ENCODE measurements around the gene PKDCC.

PKDCC gene

DNA sequence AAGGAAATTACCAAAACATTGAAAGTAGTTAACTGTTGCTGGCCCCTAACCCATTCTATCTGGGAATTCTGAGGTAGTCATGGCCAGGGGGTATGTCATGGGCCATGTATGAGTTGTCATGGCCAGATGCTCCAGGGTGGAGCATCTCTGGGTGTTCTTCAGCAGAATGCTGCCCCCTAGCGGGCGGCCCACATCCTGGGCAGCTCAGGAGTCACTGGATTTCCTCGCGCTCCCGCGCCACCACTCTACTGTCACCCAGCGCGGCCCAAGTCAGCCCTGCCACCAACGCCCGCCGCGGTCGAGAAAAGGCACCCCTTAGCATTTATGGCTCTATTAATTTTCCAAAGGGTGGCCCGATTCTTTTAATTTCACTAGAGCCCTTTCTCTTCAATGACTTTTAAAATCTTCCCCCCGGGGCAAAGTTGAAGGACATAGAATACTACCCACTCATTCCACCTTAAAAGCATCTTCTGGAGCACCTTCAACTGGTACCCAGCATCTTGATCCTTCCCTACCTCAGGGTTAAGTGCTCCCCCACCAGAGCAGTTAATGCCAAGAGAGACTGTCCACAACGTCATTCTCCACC is 41.6 kb downstream of the PKDCC start:
- DNase-seq (ENCODE audit: low read depth, low spot score): no peak

DNA sequence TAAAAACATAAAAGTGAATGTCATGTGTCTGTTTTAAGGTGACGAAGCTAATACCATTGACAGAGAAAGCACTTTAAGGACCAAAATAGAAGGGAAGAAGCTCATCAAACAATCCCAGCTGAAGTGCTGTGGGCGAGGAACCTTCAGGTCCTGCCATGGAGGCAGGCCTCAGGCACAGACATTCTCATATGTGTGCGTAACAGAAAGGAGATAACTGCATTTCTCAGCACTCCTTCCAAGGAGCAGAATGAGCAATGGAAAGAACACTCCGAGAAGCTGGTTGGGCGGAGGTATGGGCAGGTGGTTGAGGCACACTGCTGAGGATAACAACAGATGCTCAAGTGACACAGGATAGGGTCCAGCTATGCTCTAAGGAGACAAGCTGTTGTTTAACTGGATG is 42.4 kb downstream of the PKDCC start:
- DNase-seq (ENCODE audit: low read depth, low spot score): no peak

GRCh38 chr2:42091671-42092070 is 43.9 kb downstream of the PKDCC start:
- DNase-seq (ENCODE audit: low read depth, low spot score): no peak

DNA sequence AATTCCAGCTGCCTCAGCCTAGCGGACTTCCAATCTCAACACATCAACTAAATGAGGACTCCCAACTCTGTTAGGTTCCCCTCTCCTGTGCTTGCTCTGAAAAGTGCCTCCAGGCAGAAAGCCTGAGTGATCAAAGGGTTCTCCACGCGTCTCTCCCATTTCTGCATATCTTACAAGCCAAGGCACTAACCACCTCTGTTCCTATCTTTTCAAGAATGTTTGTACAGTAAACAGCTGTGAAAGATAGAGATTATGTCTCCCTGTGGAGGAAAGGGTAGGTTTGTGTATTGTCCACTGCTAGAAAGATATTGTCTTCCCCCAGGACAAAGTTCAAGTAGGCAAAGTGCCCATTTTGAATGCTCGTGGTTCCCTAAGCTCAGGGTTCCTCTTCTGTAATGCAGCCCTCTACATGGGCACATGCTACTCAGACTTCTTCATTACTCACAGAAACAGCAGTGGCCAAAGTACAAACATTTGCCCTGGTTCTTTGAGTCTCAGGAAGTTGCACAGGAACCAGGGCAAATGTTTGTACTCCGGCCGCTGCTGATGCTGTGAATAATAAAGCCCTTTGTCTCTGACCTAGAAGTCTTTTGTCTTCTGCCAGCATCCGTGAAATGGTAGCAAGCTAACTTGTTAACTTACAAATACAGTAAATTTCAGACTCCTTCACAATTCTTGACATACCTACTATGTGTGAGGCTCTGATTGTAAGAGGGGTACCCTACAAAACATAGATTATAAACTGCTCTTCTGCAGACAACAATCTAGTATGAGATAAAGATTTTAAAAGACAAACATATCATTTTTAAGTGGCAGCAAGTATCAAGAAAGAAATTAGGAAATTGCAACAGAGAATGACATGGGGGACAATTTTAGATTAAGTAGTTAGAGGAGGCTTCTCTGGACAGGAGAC is 44.5 kb downstream of the PKDCC start:
- no peak for DNase-seq (ENCODE audit: low read depth, low spot score)

DNA sequence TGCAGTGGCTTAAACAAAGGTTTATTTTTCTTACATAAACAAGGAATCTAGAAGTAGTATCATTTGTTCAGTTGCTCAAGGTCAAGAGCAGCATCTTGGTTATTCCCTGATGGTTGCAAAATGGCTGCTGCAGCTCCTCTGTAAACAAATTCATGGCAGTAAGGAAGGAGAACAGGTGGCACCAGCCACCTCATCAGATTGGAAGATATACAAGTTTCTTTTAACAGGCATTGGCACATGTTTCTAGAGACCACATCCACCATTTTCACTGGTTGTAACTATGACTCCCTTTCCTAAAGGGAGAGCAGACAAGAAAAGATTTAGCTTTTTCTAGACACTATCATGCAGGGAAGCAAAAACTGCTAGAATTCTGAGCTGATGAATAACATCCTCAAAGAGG is 46.3 kb downstream of the PKDCC start:
- DNase-seq (ENCODE audit: low read depth, low spot score): no peak

- no peak for DNase-seq (ENCODE audit: low read depth, low spot score)
Measured at GRCh38 chr2:42095923-42096408, 48.1 kb downstream of the PKDCC start.

GRCh38 chr2:42096869-42097591 is 49.2 kb downstream of the PKDCC start:
- no peak for DNase-seq (ENCODE audit: low read depth, low spot score)

DNA sequence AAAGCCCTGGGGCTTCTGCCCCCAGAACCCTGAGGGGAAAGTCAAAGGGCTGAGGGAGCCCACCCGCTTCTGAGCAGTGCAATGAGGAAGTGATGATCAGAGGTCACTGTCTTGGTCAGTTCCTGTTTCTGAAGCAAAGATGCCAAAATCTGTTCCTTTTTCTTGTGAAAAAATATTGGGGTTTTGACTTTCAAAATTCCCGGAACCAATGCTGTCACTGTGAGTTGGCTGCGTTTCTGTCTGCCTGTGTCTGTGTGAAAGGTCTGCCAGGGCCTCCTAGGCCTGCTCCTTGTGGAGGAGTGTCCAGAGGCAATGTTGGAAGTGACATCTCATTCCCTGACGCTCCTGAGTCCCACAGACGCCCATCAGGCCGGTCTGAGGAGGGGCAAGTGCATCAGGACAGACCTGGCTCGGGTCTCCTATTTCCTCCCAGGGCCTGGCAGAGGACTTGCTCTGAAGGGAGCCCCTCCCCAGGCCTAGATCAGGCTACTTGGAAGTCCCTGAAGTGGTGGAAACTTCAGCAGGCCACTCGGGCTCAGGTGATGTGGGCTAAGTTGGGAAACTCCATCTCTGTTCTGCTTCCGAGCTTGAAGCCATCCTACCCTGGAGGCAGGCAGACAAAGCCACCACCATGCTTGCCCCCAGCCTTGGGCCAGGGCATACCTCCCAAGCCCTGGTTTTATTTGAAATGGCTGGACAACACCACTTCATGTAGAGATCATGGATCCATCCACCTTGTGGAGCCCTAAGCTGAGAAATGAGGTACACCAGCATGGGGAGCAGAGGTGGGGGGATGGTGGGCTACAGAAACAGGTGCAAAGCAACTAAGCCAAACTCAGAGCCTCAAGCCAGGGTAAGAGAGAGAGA is 51.0 kb downstream of the PKDCC start:
- no peak for DNase-seq (ENCODE audit: low read depth, low spot score)

- no peak for DNase-seq (ENCODE audit: low read depth, low spot score)
Measured at GRCh38 chr2:42099438-42100173, 51.8 kb downstream of the PKDCC start.

GRCh38 chr2:42100683-42101205 is 52.9 kb downstream of the PKDCC start:
- no peak for DNase-seq (ENCODE audit: low read depth, low spot score)

- DNase-seq (ENCODE audit: low read depth, low spot score): no peak
Measured at GRCh38 chr2:42101206-42102023, 53.6 kb downstream of the PKDCC start.

DNA sequence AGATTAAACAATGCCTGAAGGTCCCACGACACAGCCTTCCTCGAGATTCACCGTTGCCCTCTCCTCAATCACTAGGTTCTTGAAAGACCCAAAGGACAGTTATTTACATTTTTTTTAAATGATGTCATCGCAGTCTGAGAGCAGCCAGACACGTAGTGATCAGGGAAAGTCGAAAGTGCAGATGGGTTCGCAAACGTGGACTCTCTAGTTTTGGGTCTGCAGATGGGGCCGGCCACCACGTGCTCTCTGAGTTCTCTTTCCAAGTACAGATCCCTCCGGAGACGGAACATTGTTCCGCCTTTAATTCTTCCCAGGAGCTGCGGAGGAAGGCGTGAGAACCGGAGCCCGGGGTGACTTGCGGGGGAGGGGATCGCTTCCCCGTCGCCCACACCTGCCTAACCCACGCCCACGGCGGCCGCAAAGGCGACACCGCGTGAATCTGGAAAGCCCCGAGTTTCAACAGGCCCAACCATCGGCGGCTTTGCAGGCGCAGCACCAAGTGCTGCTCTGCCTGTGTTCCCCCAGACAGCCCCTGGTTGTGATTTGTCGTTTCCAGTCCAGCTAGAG is 54.3 kb downstream of the PKDCC start:
- DNase-seq (ENCODE audit: low read depth, low spot score): peak; percentile 43

GRCh38 chr2:42102591-42103450 is 55.0 kb downstream of the PKDCC start:
- peak; percentile 42 for DNase-seq (ENCODE audit: low read depth, low spot score)

- no peak for DNase-seq (ENCODE audit: low read depth, low spot score)
Measured at GRCh38 chr2:42103829-42104228, 56.0 kb downstream of the PKDCC start.

GRCh38 chr2:42104621-42105020 is 56.8 kb downstream of the PKDCC start:
- DNase-seq (ENCODE audit: low read depth, low spot score): no peak

- no peak for DNase-seq (ENCODE audit: low read depth, low spot score)
Measured at GRCh38 chr2:42105330-42106256, 57.8 kb downstream of the PKDCC start.

DNA sequence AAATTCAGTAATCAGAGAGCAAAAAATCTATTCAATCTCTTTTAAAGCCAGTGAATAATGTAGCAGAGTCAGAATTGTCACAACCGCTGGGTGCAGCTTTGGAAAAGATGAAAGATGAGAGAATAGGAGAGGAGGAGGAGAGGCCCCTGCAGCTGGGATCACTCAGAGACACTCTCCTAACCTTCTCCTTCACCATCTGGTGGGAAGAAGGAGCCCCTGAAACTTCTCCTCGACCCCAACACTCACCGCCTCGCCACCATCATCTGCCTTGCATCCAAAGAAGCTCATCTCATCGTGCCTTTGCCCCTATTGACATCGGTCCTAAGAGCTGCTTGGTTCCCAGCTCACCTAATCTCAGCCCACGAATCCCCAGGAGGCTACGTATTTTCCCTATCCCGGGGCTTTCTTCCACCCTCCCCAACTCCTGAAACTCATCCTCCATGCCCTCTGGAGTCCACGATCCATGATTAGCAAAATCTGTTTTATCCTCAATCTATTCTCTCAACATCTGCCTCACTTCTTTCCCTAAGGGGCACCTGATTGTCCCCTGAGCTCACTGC is 58.5 kb downstream of the PKDCC start:
- DNase-seq (ENCODE audit: low read depth, low spot score): no peak
